H1 (cell line): Measurements from ENCODE around the gene TMEM39A. TPM values are rescaled to one million over a fixed set of nuclear protein-coding genes. Genes with fewer than 3 reads are reported as not detected.

Source experiments
- CBX8 ChIP-seq: fragments of 300-800, 300-1000 bp; sonication (generic); IDR thresholded peaks from 2 replicates; pipeline ENCODE4 v1.7.1; 2016; ENCODE audit warnings: low read depth, low read length, borderline replicate concordance
- CHD1 ChIP-seq: IDR thresholded peaks from 2 replicates; pipeline ENCODE4 v1.6.1; 2012; ENCODE audit warnings: low read depth, low read length, improper control_type of control experiment
- CHD2 ChIP-seq: IDR thresholded peaks from 2 replicates; pipeline ENCODE4 v1.6.1; 2012; ENCODE audit warnings: low read length, improper control_type of control experiment
- EGR1 ChIP-seq: IDR thresholded peaks from 2 replicates; pipeline ENCODE4 v1.6.1; 2011; ENCODE audit warnings: low read depth, low read length, borderline replicate concordance
- EZH2 ChIP-seq: fragments of 200-600 bp; sonication (generic); IDR thresholded peaks from 2 replicates; pipeline ENCODE4 v1.7.1; 2012; ENCODE audit warnings: low read depth, mild to moderate bottlenecking, moderate library complexity, low read length, inconsistent platforms; ENCODE audit not compliant: severe bottlenecking
- MAX ChIP-seq: IDR thresholded peaks from 2 replicates; pipeline ENCODE4 v1.6.1; 2012; ENCODE audit warnings: inconsistent platforms
- PHF8 ChIP-seq: fragments of 200-600 bp; sonication (generic); conservative IDR thresholded peaks from 2 replicates; pipeline ENCODE4 v1.7.1; 2012; ENCODE audit warnings: low read depth, mild to moderate bottlenecking, inconsistent platforms, low read length, moderate library complexity
- POLR2AphosphoS5 ChIP-seq: IDR thresholded peaks from 2 replicates; pipeline ENCODE4 v1.6.1; 2011; ENCODE audit warnings: low read depth, low read length
- SIRT6 ChIP-seq: IDR thresholded peaks from one replicate; pipeline ENCODE4 v1.7.1; 2012; ENCODE audit warnings: low read length, inconsistent platforms
- TAF7 ChIP-seq: optimal IDR thresholded peaks from 2 replicates; pipeline ENCODE3; 2011; ENCODE audit warnings: low read depth, mild to moderate bottlenecking, inconsistent platforms, low read length, moderate library complexity, borderline replicate concordance
- polyA plus RNA-seq, 7 experiments: library from polyadenylated mRNA; depleted of rRNA in 3 of 7; stranded (reverse) in 5 of 7; unstranded in 2 of 7; fragments of >200 nt in 5 of 7; fragments of 200-250 nt in 2 of 7; gene quantifications; 1 replicate in 5 of 7; 2 replicates in 1 of 7; 4 replicates in 1 of 7; pipeline versions ENCODE4 v1.2.1 to v1.2.3, GENCODE V29; 2011 to 2013; ENCODE audit warnings: missing spikeins in 2 of 7, mixed read lengths in 2 of 7
- total RNA-seq: library from RNA; stranded (reverse); fragmentation: NEBNext Ultra II Directional; extraction: Animal tissue kit (Norgen Biotek cat#: 25700); gene quantifications from 2 replicates; pipeline ENCODE4 v1.2.1, GENCODE V29; 2021

The TMEM39A gene
- total and polyA plus RNA-seq, 2 of the 8 experiments (the other 6 are each of a cell fraction or from before 2014, with no cell fraction given), result 26.8 to 36.1 TPM

- no peak for TF ChIP-seq EZH2
- no peak for TF ChIP-seq PHF8
- TF ChIP-seq CHD2, result no peak
- no peak for TF ChIP-seq CBX8
- TF ChIP-seq MAX, result no peak
- no peak for TF ChIP-seq SIRT6
- no peak for TF ChIP-seq TAF7
- TF ChIP-seq POLR2AphosphoS5, result no peak
- no peak for TF ChIP-seq EGR1
- TF ChIP-seq CHD1, result no peak
Observed at GRCh38 chr3:119401503-119402440, 61.6 kb downstream of the TMEM39A start (continued).
